ENCODE results near the gene KRT80. TPM values are rescaled to one million over a fixed set of nuclear protein-coding genes. Genes with fewer than 3 reads are reported as not detected.

KRT80 gene
- total and polyA plus RNA-seq, 2 donors from 2014 or later, result 1.0 to 12.3 TPM

- intact Hi-C loops (cut with DNase I), result no loop called here
- Histone ChIP-seq H3K9me3 (ENCODE audit: control insufficient read depth in 2 of 3, insufficient read depth in 1 of 3, low read length in 3 of 3) (no peaks in the 10 kb centered on the region), H3K4me3 (ENCODE audit: low read length in 3 of 3) (no peak overlapping the region), H3K36me3 (ENCODE audit: control insufficient read depth in 2 of 3, insufficient read depth in 3 of 3, low read length in 3 of 3) (no peaks in the 10 kb centered on the region), H3K27me3 (ENCODE audit: control insufficient read depth, insufficient read depth, low read length) (no peaks in the 10 kb centered on the region), H3K27ac (ENCODE audit: low read depth in 2 of 2, low read length in 2 of 2) (peak overlapping the region; percentile 47 to 75), H3K4me1 (ENCODE audit: control insufficient read depth in 2 of 3, insufficient read depth in 2 of 3, low read depth in 1 of 3, low read length in 3 of 3) (peaks cover 4 to 32% (median 4%) of the 10 kb centered on the region in 3 donors), H3K9ac (ENCODE audit: low read length in 3 of 3) (peak overlapping the region in 1 of 3 donors; percentile 7)
- no peak for TF ChIP-seq CTCF (IDR thresholded peaks at IDR 0.05; ENCODE audit: borderline replicate concordance, extremely low read depth, insufficient read depth)
- FAIRE-seq (no peak), DNase-seq (peak; percentile 59 to 82 (median 74))
These were observed 66.3 kb downstream of the KRT80 start for GRCh38 chr12:52125476-52125900.

- peaks cover 4 to 37% (median 6%) of the 10 kb centered on the region in 3 donors for H3K4me1 ChIP-seq (ENCODE audit: control insufficient read depth in 2 of 3, insufficient read depth in 2 of 3, low read depth in 1 of 3, low read length in 3 of 3)
These were observed 68.2 kb downstream of the KRT80 start for GRCh38 chr12:52123487-52124186.

GRCh38 chr12:52122904-52123303 is 68.9 kb downstream of the KRT80 start:
- H3K27ac ChIP-seq (ENCODE audit: low read depth in 2 of 2, low read length in 2 of 2), result no peak overlapping the region
- no peak overlapping the region for H3K4me3 ChIP-seq (ENCODE audit: low read length in 3 of 3)
- peaks cover 4 to 39% (median 10%) of the 10 kb centered on the region in 3 donors for H3K4me1 ChIP-seq (ENCODE audit: control insufficient read depth in 2 of 3, insufficient read depth in 2 of 3, low read depth in 1 of 3, low read length in 3 of 3)
- no peak for FAIRE-seq
- TF ChIP-seq CTCF (IDR thresholded peaks at IDR 0.05; ENCODE audit: borderline replicate concordance, extremely low read depth, insufficient read depth), result no peak
- no peak overlapping the region for H3K9ac ChIP-seq (ENCODE audit: low read length in 3 of 3)
- H3K9me3 ChIP-seq (ENCODE audit: control insufficient read depth in 2 of 3, insufficient read depth in 1 of 3, low read length in 3 of 3), result no peaks in the 10 kb centered on the region
- no peaks in the 10 kb centered on the region for H3K27me3 ChIP-seq (ENCODE audit: control insufficient read depth, insufficient read depth, low read length)
- no peaks in the 10 kb centered on the region for H3K36me3 ChIP-seq (ENCODE audit: control insufficient read depth in 2 of 3, insufficient read depth in 3 of 3, low read length in 3 of 3)
- no peak for DNase-seq
- intact Hi-C loops (cut with DNase I), result no loop called here

More at GRCh38 chr12:52123487-52124186, 68.2 kb downstream of the KRT80 start:
- DNase-seq (peak in 4 of 5 donors; percentile 75 to 82 (median 80)), FAIRE-seq (no peak)
- Histone ChIP-seq H3K36me3 (ENCODE audit: control insufficient read depth in 2 of 3, insufficient read depth in 3 of 3, low read length in 3 of 3) (no peaks in the 10 kb centered on the region), H3K27me3 (ENCODE audit: control insufficient read depth, insufficient read depth, low read length) (no peaks in the 10 kb centered on the region), H3K9me3 (ENCODE audit: control insufficient read depth in 2 of 3, insufficient read depth in 1 of 3, low read length in 3 of 3) (no peaks in the 10 kb centered on the region), H3K4me3 (ENCODE audit: low read length in 3 of 3) (no peak overlapping the region), H3K27ac (ENCODE audit: low read depth in 2 of 2, low read length in 2 of 2) (no peak overlapping the region), H3K9ac (ENCODE audit: low read length in 3 of 3) (no peak overlapping the region)
- intact Hi-C loops (cut with DNase I), result no loop called here
- TF ChIP-seq CTCF (IDR thresholded peaks at IDR 0.05; ENCODE audit: borderline replicate concordance, extremely low read depth, insufficient read depth), result no peak
